Measurements from ENCODE around the gene ZP3. TPM values are rescaled to one million over a fixed set of nuclear protein-coding genes. Genes with fewer than 3 reads are reported as not detected.
"Not testable (repeated sequence)": the region's sequence is repeated elsewhere in the genome, so short reads cannot be mapped to it uniquely, and the experiment has no call there.

The ZP3 gene
- total RNA-seq, 1 experiment from 2014 or later = 0.99 TPM

DNA sequence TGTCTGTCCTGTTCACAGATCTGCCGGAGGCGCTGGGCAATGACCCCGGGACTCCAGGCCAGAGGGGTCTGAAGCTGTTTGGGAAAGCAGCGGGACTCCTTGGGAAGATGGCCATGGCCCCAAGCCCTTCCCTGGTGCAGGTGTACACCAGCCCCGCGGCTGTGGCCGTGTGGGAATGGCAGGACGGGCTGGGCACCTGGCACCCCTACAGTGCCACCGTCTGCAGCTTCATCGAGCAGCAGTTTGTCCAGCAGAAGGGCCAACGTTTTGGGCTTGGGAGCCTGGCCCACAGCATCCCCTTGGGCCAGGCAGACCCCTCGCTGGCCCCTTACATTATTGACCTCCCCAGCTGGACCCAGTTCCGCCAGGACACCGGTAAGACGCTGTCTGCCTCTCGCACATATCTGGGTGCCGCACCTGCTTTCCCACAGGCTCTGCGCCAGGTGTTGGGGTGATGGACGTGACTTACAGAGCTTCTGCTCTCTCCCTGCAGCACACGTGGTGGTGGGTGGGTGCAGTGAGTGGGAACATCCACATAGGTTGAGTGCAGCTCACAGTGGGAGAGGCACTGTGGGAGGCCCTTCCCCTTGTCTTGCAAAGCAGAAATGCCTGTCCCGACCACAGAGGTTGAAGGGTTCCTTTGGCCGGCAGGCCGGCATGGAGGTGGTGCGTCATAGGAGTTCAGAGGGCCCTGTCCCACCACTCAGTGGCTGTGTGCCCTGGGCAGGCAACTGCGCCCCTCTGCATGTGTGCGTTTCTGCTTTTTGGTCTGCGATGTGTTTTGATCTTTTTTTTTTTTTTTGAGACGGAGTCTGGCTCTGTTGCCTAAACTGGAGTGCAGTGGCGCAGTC lies 55.9 kb downstream of the ZP3 start:
- not testable (repeated sequence) for H3K27ac ChIP-seq; H3K36me3 ChIP-seq; DNase-seq; H3K9me3 ChIP-seq (replicated peaks); H3K4me1 ChIP-seq; H3K4me3 ChIP-seq; H3K27me3 ChIP-seq

DNA sequence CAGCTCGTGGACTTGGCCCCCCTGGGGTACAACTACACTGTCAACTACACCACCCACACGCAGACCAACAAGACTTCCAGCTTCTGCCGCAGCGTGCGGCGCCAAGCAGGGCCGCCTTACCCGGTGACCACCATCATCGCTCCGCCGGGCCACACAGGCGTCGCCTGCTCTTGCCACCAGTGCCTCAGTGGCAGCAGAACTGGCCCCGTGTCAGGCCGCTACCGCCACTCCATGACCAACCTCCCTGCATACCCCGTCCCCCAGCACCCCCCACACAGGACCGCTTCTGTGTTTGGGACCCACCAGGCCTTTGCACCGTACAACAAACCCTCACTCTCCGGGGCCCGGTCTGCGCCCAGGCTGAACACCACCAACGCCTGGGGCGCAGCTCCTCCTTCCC lies 57.9 kb downstream of the ZP3 start:
- not testable (repeated sequence) for H3K36me3 ChIP-seq; H3K4me1 ChIP-seq; H3K9me3 ChIP-seq (replicated peaks); H3K4me3 ChIP-seq; H3K27ac ChIP-seq; H3K27me3 ChIP-seq; DNase-seq

DNA sequence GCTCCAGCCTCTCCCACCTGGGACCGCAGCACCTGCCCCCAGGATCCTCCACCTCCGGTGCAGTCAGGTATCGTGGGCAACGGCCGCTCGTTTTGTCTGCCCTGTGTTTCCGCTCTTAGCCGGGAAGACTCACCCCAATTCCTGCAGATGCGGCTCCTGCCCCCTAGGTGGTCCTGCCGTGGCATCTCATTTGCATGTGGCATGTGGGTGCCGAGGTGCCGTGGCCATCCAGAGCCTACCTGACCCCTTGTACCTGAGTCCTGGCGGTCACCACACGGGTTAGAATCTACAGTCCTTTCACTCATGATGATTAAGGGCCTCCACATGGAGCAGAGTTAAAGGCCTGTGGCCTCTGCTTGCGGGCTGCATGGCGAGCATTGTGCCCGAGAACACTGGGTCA lies 58.3 kb downstream of the ZP3 start:
- H3K27me3 ChIP-seq = not testable (repeated sequence)

DNA sequence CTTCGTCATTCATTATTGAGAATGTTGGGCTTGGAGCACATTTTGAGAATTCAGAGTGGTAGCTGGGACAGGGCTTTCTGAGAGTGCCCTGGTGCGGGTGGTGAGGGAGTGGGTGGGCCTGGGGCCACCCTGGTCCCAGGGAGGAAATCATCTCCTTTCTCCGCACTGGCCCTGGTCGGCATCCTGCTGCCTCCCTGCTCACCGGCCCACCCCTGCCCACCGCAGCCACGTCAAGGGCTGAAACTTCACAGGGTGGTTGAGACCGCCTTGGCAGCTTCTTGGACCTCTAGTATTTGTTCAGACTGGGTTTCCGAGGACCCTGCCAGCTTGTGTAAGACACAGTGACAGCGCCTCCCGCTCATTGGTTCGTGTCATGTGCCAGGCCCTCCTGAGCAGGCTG lies 59.7 kb downstream of the ZP3 start:
- not testable (repeated sequence) for H3K36me3 ChIP-seq; DNase-seq; H3K4me1 ChIP-seq; H3K4me3 ChIP-seq; H3K9me3 ChIP-seq (replicated peaks); H3K27ac ChIP-seq; H3K27me3 ChIP-seq

More for the DNA sequence above, 58.3 kb downstream of the ZP3 start:
- not testable (repeated sequence) for H3K4me1 ChIP-seq; DNase-seq; H3K27ac ChIP-seq; H3K4me3 ChIP-seq; H3K9me3 ChIP-seq (replicated peaks); H3K36me3 ChIP-seq

DNA sequence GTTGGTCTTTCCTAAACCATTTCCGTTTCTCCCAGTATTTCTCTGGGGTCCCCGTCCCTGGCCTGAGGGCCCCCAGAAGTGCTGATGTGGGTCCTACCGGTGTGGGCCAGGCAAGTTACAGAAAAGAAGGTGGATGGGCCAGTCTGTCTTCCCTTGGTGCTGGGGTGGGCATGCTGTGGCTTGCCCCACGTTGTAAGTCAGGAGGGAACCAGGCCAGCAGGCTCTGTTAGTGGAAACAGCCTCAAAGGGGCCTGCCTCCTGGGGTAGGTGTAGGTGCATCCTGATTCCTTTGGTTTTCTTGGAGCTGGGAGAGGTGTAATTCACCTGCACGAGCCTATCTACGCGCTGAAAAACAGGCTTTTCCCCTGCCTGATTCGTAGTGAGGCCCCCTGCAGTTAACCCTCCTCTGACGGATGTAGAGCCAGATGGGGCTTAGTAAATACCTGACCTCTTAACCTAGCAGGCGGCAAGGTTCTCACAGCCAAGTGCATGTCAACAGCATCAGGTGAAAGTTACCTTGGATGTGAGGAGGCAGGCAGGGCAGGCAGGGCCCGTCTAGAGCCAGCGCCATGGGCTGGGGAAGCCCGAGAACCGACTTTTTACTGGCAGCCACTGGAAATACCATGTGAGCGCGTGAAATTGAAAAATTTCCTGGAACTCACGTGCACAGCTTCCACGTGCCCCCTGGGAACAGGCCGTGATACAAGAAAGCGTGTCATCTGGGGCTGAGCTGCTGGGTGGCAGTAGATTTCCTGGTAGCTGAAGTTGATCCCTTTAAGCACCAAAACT lies 61.3 kb downstream of the ZP3 start:
- not testable (repeated sequence) for H3K27me3 ChIP-seq, DNase-seq

DNA sequence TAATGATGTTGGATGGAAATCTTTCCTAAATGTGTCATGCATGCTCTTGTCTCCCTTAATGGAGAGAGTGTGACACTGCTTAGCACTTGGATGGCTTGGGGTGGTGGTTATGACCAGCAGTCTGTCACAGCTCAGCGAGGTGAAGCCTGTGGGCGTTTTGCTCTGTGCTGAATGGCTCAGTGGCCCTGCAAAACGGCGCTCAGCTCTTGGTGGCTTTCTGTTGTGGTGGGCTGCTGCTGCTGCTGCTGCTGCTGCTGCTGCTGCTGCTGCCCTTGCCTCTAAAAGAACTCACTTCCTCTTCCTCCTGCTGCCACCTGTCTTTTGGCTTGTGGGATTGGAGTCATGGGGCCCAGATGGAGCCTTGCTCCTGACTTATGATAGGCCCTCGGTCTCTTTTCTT lies 61.9 kb downstream of the ZP3 start:
- not testable (repeated sequence) for H3K36me3 ChIP-seq; H3K4me1 ChIP-seq; H3K27me3 ChIP-seq; H3K9me3 ChIP-seq (replicated peaks); H3K4me3 ChIP-seq
- peak in 1 of 2 experiments; percentile 65 for DNase-seq
- H3K27ac ChIP-seq = peak overlapping the region; percentile 45; the same call in 1 of the 2 replicates

More for the DNA sequence above, 61.3 kb downstream of the ZP3 start:
- H3K4me1 ChIP-seq; H3K9me3 ChIP-seq (replicated peaks); H3K27ac ChIP-seq; H3K36me3 ChIP-seq; H3K4me3 ChIP-seq: not testable (repeated sequence)

DNA sequence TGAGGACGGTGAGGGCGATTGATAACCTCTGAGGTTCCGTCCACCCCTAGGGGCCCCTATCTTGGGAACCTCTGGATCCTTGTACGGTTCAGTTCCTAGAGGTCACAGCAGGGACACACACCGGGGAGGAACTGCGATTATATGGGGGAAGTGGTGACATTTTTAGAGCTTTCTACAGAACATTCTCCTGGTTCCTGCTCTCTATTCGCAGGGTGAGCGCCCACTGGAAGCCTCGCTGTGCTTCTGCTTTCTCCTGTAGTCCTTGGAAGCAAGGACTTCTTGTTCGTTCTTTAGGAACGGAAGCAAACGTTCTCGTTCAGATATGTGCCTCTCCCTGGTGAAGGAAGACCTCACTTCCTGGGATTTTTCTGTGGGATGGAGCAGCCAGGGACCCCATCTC lies 63.2 kb downstream of the ZP3 start:
- H3K4me1 ChIP-seq; H3K27ac ChIP-seq; DNase-seq; H3K27me3 ChIP-seq; H3K9me3 ChIP-seq (replicated peaks); H3K4me3 ChIP-seq; H3K36me3 ChIP-seq: not testable (repeated sequence)

Other genes with a start within 250 kb of the ZP3 start
- 0.43 and 0.51 TPM in 2 replicates for gene SRRM3, start 223.1 kb upstream of the ZP3 start, total RNA-seq (2014; rRNA removed; shearing (Covaris generic))
- 116 and 118 TPM in 2 replicates for gene HSPB1, start 122.3 kb upstream of the ZP3 start, total RNA-seq (2014; rRNA removed; shearing (Covaris generic))
- 180 and 190 TPM in 2 replicates for gene YWHAG, start 66.0 kb upstream of the ZP3 start, total RNA-seq (2014; rRNA removed; shearing (Covaris generic))
- gene SSC4D, start 15.3 kb upstream of the ZP3 start, total RNA-seq (2014; rRNA removed; shearing (Covaris generic)) = 0.86 and 1.8 TPM in 2 replicates
- gene DTX2, start 36.8 kb downstream of the ZP3 start, total RNA-seq (2014; rRNA removed; shearing (Covaris generic)) = 10.6 and 11.5 TPM in 2 replicates
- 0.33 and 0.69 TPM in 2 replicates for gene UPK3B, start 85.6 kb downstream of the ZP3 start, total RNA-seq (2014; rRNA removed; shearing (Covaris generic))
- 0.10 TPM in 1 of 2 replicates, not detected in the other for gene SPDYE16, start 118.3 kb downstream of the ZP3 start, total RNA-seq (2014; rRNA removed; shearing (Covaris generic))
- 15.3 and 16.2 TPM in 2 replicates for gene POMZP3, start 202.3 kb downstream of the ZP3 start, total RNA-seq (2014; rRNA removed; shearing (Covaris generic))